Activated CD4-positive, CD25-positive, alpha-beta regulatory T cell treated with anti-CD3 and anti-CD28 coated beads, Interleukin-2, amount 50 U/mL, for 16 hours (primary cell): Measurements from ENCODE around the gene PRDM16.

Experiments used
- DNase-seq: peaks from one replicate; pipeline ENCODE4 v3.0.0-alpha.2; 2020; ENCODE audit warnings: low read depth, low spot score

The PRDM16 gene

GRCh38 chr1:3032371-3033039 is 36.5 kb upstream of the PRDM16 start:
- DNase-seq = no peak

GRCh38 chr1:3033040-3033789 is 35.8 kb upstream of the PRDM16 start:
- DNase-seq = no peak

GRCh38 chr1:3033790-3034090 is 35.3 kb upstream of the PRDM16 start:
- DNase-seq = no peak

- no peak for DNase-seq
These were observed 34.8 kb upstream of the PRDM16 start for GRCh38 chr1:3034162-3034561.

- no peak for DNase-seq
These were observed 34.1 kb upstream of the PRDM16 start for GRCh38 chr1:3034728-3035562.

- DNase-seq = no peak
These were observed 33.2 kb upstream of the PRDM16 start for GRCh38 chr1:3035563-3036446.

- no peak for DNase-seq
These were observed 32.3 kb upstream of the PRDM16 start for GRCh38 chr1:3036447-3037280.

GRCh38 chr1:3037281-3038040 is 31.5 kb upstream of the PRDM16 start:
- no peak for DNase-seq

GRCh38 chr1:3038113-3038551 is 30.9 kb upstream of the PRDM16 start:
- no peak for DNase-seq

- DNase-seq = no peak
These were observed 30.3 kb upstream of the PRDM16 start for GRCh38 chr1:3038571-3039181.

- DNase-seq = no peak
These were observed 29.0 kb upstream of the PRDM16 start for GRCh38 chr1:3040004-3040403.

GRCh38 chr1:3042481-3042880 is 26.5 kb upstream of the PRDM16 start:
- no peak for DNase-seq

- no peak for DNase-seq
These were observed 19.8 kb upstream of the PRDM16 start for GRCh38 chr1:3049164-3049563.

- DNase-seq = no peak
These were observed 19.1 kb upstream of the PRDM16 start for GRCh38 chr1:3049905-3050304.

- no peak for DNase-seq
These were observed 18.4 kb upstream of the PRDM16 start for GRCh38 chr1:3050603-3051002.

GRCh38 chr1:3051270-3052268 is 17.4 kb upstream of the PRDM16 start:
- DNase-seq = no peak

GRCh38 chr1:3052501-3052900 is 16.5 kb upstream of the PRDM16 start:
- DNase-seq = no peak

- DNase-seq = no peak
These were observed 15.5 kb upstream of the PRDM16 start for GRCh38 chr1:3053366-3053980.
